Activated CD4-positive, alpha-beta T cell treated with anti-CD3 and anti-CD28 coated beads, Interleukin-2, amount 10 ng/mL, durations not matched to agents 24 days and 14 days (primary cell): ENCODE data around the gene SHTN1. TPM values are rescaled to one million over a fixed set of nuclear protein-coding genes. Genes with fewer than 3 reads are reported as not detected.

ENCODE experiments used
- DNase-seq: peaks from one replicate; pipeline ENCODE4 v3.0.0; 2022
- H3K27ac Mint-ChIP-seq: one replicate; pipeline ENCODE4 v1.8.0; 2022; ENCODE audit warnings: mild to moderate bottlenecking, mixed read lengths
- H3K27me3 Mint-ChIP-seq: one replicate; pipeline ENCODE4 v1.8.0; 2022; ENCODE audit warnings: mixed read lengths
- H3K36me3 Mint-ChIP-seq: one replicate; pipeline ENCODE4 v1.8.0; 2022; ENCODE audit warnings: low read depth, mild to moderate bottlenecking, mixed read lengths
- H3K4me1 Mint-ChIP-seq: one replicate; pipeline ENCODE4 v1.8.0; 2021; ENCODE audit warnings: mixed read lengths
- H3K4me3 Mint-ChIP-seq: one replicate; pipeline ENCODE4 v1.8.0; 2022; ENCODE audit warnings: mild to moderate bottlenecking, moderate library complexity, mixed read lengths
- H3K9me3 Mint-ChIP-seq: one replicate; pipeline ENCODE4 v1.8.0; 2021; ENCODE audit warnings: mixed read lengths
- intact Hi-C: fragments of 100-400 bp; cut with micrococcal nuclease; formaldehyde crosslinking; loops from one replicate; pipeline ENCODE4 v1.15.1; 2023
- total RNA-seq: library from RNA; stranded (reverse); gene quantifications from 2 replicates; pipeline ENCODE4 v1.2.3, GENCODE V29; 2022

The SHTN1 gene
- total RNA-seq, 1 donor from 2014 or later: 0.05 TPM

DNA sequence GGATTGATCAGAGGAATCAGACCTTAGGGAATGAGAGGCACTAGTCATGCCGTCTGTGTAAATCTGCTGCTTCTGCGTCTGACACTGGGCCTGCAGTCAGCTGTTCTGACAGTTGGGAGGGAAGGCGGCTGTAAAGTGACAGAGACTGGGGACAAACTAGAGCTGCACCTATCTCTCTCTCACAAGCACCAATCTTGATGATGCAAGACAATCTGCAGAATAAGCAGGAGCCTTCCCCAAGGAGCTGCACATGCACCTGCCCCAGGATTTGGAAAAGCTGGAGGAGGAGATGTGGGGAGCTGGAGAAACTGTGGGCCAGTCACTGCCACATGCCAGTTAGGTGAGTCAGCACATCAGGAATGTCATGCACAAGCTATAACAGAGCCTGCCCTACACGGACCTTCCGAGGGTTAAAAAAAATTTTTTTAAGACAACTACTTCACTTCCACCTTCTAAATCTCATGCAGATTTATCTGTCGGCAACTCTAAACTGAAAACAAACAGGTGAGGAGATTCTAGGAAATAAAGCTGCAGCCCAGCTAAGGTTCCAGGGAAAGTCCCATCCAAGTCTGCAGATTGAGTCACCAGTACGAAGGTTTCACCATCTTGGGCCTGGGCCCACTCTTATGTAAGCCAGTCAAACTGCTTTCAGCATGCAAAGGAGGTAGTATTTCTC is 116.5 kb downstream of the SHTN1 start:
- H3K36me3 Mint-ChIP-seq: no peaks in the 10 kb centered on the region
- H3K27me3 Mint-ChIP-seq: peaks cover 17% of the 10 kb centered on the region
- intact Hi-C loops: no loop called here
- no peak for DNase-seq
- H3K4me3 Mint-ChIP-seq: no peak overlapping the region
- H3K27ac Mint-ChIP-seq: no peak overlapping the region
- no peaks in the 10 kb centered on the region for H3K4me1 Mint-ChIP-seq
- H3K9me3 Mint-ChIP-seq: no peaks in the 10 kb centered on the region

- Mint-ChIP-seq H3K27me3 (peaks cover 8% of the 10 kb centered on the region), H3K36me3 (no peaks in the 10 kb centered on the region), H3K9me3 (no peaks in the 10 kb centered on the region), H3K27ac (no peak overlapping the region), H3K4me1 (no peaks in the 10 kb centered on the region), H3K4me3 (no peak overlapping the region)
- DNase-seq: no peak
- intact Hi-C loops: no loop called here
These were observed 118.2 kb downstream of the SHTN1 start for GRCh38 chr10:116886772-116887171.

DNA sequence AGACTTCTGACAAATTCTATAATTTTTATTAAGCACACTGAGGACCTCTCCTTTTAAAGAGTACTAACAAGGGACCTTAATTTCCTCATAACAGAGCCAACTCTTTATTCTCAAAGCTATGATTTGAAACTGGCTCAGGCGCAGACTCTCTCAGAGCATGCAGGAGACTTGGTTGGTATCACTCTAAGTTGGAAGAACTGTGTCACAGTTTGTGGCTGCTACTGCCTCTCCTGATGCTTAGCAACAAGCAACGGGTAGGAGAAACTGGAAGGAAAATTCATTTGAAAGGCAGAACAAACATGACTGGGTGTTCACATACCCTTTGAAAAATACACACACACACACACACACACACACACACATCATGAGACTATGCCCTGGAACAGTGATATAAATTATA is 122.3 kb downstream of the SHTN1 start:
- Mint-ChIP-seq H3K4me1 (no peaks in the 10 kb centered on the region), H3K27me3 (peaks cover 2% of the 10 kb centered on the region), H3K36me3 (no peaks in the 10 kb centered on the region), H3K4me3 (no peak overlapping the region), H3K27ac (no peak overlapping the region), H3K9me3 (no peaks in the 10 kb centered on the region)
- no peak for DNase-seq
- intact Hi-C loops: no loop called here

DNA sequence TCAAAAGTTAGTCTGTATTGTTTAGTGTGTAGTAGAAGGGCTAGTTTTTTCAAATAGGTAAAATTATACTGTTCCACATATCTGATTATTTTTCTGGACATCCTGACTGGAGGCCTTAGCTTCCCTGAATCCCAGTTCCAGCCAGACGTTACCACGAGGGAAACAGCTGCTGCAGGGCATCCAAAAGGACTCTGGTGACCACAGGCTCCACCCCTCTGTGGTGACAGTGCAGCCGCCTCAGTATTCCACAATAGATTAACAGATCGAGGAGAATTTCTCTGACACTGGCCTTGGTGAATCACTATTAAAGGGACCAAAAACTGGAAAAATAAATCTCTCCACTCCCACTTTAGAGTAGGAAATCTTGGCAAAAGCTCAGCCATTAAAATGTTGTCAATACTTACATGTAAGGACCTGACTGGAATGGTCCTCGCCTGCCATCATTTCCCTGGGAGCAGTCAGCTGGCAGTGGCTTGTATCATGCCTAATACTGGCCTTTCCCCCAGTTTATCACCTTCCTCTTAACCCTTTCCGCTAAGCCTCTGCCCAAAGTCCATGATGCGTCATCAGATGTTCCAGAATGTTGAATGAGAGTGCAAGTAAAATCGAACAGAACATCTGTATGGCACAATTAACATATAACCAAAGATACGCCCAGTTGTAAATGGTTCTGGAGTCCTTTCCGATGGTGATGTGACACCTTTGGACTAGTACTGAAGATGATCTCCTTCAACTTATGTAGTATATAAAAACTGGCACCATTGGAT is 124.1 kb downstream of the SHTN1 start:
- no peaks in the 10 kb centered on the region for H3K4me1 Mint-ChIP-seq

DNA sequence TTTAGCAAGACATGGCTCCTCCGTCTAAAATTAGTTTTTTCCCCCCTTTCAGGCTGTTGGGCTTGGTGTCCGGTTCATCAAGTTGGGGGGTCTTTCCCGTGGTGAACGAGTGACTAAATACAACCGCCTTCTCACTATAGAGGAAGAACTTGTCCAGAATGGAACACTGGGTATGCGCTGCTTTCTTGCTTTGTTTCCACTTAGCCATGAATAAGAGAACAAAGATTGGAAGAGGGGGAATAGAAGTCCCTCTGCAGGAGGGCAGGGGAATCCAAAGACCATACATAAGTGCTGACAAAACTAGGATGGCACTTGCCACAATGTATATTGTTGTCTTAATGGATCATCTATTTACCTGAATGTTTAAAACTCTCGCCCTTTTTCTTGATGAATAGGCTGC is 125.2 kb downstream of the SHTN1 start:
- Mint-ChIP-seq H3K27me3 (peaks cover 2% of the 10 kb centered on the region), H3K36me3 (no peaks in the 10 kb centered on the region), H3K4me1 (no peaks in the 10 kb centered on the region)

More for the DNA sequence above, 124.1 kb downstream of the SHTN1 start:
- intact Hi-C loops: no loop called here
- peaks cover 2% of the 10 kb centered on the region for H3K27me3 Mint-ChIP-seq
- H3K36me3 Mint-ChIP-seq: no peaks in the 10 kb centered on the region
- no peak for DNase-seq
- H3K9me3 Mint-ChIP-seq: no peaks in the 10 kb centered on the region
- no peak overlapping the region for H3K27ac Mint-ChIP-seq
- no peak overlapping the region for H3K4me3 Mint-ChIP-seq

GRCh38 chr10:116878123-116878522 is 126.9 kb downstream of the SHTN1 start:
- no peaks in the 10 kb centered on the region for H3K9me3 Mint-ChIP-seq
- intact Hi-C loops: no loop called here
- H3K4me1 Mint-ChIP-seq: no peaks in the 10 kb centered on the region
- no peak for DNase-seq
- H3K27ac Mint-ChIP-seq: no peak overlapping the region
- no peaks in the 10 kb centered on the region for H3K27me3 Mint-ChIP-seq
- no peaks in the 10 kb centered on the region for H3K36me3 Mint-ChIP-seq
- H3K4me3 Mint-ChIP-seq: no peak overlapping the region

More for the DNA sequence above, 125.2 kb downstream of the SHTN1 start:
- Mint-ChIP-seq H3K9me3 (no peaks in the 10 kb centered on the region), H3K27ac (no peak overlapping the region), H3K4me3 (no peak overlapping the region)
- DNase-seq: no peak
- intact Hi-C loops: no loop called here

GRCh38 chr10:116877391-116877790 is 127.6 kb downstream of the SHTN1 start:
- DNase-seq: no peak
- Mint-ChIP-seq H3K27ac (no peak overlapping the region), H3K4me1 (no peaks in the 10 kb centered on the region), H3K4me3 (no peak overlapping the region), H3K9me3 (no peaks in the 10 kb centered on the region), H3K27me3 (peaks cover 2% of the 10 kb centered on the region), H3K36me3 (no peaks in the 10 kb centered on the region)
- intact Hi-C loops: no loop called here

DNA sequence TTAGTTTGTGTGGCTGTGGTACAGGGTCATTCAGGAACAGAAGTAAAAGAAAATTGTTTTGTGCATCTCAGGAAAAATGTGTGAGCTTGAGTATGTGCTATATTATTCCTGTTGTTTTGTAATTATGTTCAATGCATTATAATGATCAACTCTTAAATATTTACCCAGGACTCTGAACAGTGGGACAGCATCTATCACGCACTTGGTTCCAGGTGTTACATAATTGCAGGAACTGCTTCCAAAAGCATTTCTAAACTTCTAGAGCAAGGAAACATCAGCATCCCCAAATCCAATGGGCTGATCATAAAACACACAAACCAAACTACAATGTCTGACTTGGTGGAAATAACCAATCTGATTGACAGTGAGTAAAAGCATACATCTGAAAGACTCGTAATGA is 129.1 kb downstream of the SHTN1 start:
- Mint-ChIP-seq H3K4me1 (no peaks in the 10 kb centered on the region), H3K36me3 (no peaks in the 10 kb centered on the region), H3K4me3 (no peak overlapping the region), H3K27ac (no peak overlapping the region), H3K27me3 (peaks cover 2% of the 10 kb centered on the region), H3K9me3 (no peaks in the 10 kb centered on the region)
- no peak for DNase-seq
- intact Hi-C loops: no loop called here

- H3K4me1 Mint-ChIP-seq: no peaks in the 10 kb centered on the region
- peaks cover 2% of the 10 kb centered on the region for H3K27me3 Mint-ChIP-seq
- intact Hi-C loops: no loop called here
- H3K4me3 Mint-ChIP-seq: no peak overlapping the region
- H3K36me3 Mint-ChIP-seq: no peaks in the 10 kb centered on the region
- H3K27ac Mint-ChIP-seq: no peak overlapping the region
- H3K9me3 Mint-ChIP-seq: no peaks in the 10 kb centered on the region
- no peak for DNase-seq
These were observed 131.9 kb downstream of the SHTN1 start for GRCh38 chr10:116873134-116873533.

GRCh38 chr10:116870949-116871348 is 134.0 kb downstream of the SHTN1 start:
- peaks cover 2% of the 10 kb centered on the region for H3K27me3 Mint-ChIP-seq

DNA sequence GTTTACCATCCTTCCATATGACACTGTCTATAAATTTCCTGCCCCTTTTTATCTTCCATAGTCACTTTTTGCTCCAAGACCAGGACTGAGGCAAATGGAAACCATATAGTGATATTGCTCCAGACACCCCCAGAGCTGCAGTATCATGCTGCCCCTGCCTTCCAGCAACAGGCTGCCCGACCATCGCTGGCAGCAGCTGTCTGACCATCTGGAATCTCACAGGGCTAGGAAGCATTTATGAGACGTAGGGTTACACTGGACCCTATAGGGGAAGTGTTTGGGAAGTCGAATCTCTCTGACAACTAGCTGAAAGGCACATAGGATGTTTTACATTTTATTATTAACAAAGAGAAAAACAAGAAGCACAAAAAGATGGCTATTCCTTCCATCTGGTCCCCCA is 136.3 kb downstream of the SHTN1 start:
- intact Hi-C loops: no loop called here
- H3K36me3 Mint-ChIP-seq: no peaks in the 10 kb centered on the region
- no peaks in the 10 kb centered on the region for H3K9me3 Mint-ChIP-seq
- no peak overlapping the region for H3K27ac Mint-ChIP-seq
- H3K27me3 Mint-ChIP-seq: peaks cover 2% of the 10 kb centered on the region
- DNase-seq: no peak
- no peak overlapping the region for H3K4me3 Mint-ChIP-seq
- no peaks in the 10 kb centered on the region for H3K4me1 Mint-ChIP-seq

More at GRCh38 chr10:116870949-116871348, 134.0 kb downstream of the SHTN1 start:
- H3K4me3 Mint-ChIP-seq: no peak overlapping the region
- intact Hi-C loops: no loop called here
- no peaks in the 10 kb centered on the region for H3K4me1 Mint-ChIP-seq
- H3K36me3 Mint-ChIP-seq: no peaks in the 10 kb centered on the region
- H3K27ac Mint-ChIP-seq: no peak overlapping the region
- H3K9me3 Mint-ChIP-seq: no peaks in the 10 kb centered on the region
- no peak for DNase-seq

DNA sequence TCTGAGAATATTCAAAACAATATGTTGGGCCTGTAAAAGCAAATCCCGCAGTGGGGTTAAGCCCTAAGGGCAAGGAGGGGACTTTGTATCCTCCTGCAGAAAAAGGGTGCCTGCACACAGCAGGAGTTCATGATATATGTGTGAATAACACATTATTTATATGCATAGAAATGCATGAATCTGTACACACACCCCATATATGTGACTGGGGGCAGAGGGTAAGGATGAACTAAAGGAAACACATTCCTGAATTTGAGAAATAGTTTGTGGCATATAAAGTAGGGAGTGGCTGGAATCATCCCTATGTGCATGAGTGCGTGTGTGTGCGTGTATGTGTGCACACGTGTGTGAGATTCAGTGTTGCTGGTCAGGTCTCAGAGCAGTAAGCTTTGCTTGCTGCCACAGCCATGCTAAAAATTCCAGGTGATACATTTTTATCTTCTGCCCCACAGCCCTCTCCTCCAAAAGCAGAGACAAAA is 136.8 kb downstream of the SHTN1 start:
- DNase-seq: no peak
- H3K27ac Mint-ChIP-seq: no peak overlapping the region
- no peaks in the 10 kb centered on the region for H3K36me3 Mint-ChIP-seq
- intact Hi-C loops: no loop called here
- H3K4me1 Mint-ChIP-seq: no peaks in the 10 kb centered on the region
- H3K9me3 Mint-ChIP-seq: no peaks in the 10 kb centered on the region
- H3K27me3 Mint-ChIP-seq: peaks cover 2% of the 10 kb centered on the region
- no peak overlapping the region for H3K4me3 Mint-ChIP-seq

GRCh38 chr10:116866987-116867595 is 137.9 kb downstream of the SHTN1 start:
- no peaks in the 10 kb centered on the region for H3K9me3 Mint-ChIP-seq
- intact Hi-C loops: no loop called here
- no peak overlapping the region for H3K27ac Mint-ChIP-seq
- no peaks in the 10 kb centered on the region for H3K36me3 Mint-ChIP-seq
- no peak for DNase-seq
- no peak overlapping the region for H3K4me3 Mint-ChIP-seq
- H3K27me3 Mint-ChIP-seq: no peaks in the 10 kb centered on the region
- H3K4me1 Mint-ChIP-seq: no peaks in the 10 kb centered on the region

GRCh38 chr10:116866066-116866465 is 138.9 kb downstream of the SHTN1 start:
- H3K9me3 Mint-ChIP-seq: no peaks in the 10 kb centered on the region
- H3K4me1 Mint-ChIP-seq: no peaks in the 10 kb centered on the region
- H3K36me3 Mint-ChIP-seq: no peaks in the 10 kb centered on the region
- H3K27ac Mint-ChIP-seq: no peak overlapping the region
- H3K4me3 Mint-ChIP-seq: no peak overlapping the region
- no peaks in the 10 kb centered on the region for H3K27me3 Mint-ChIP-seq
- no peak for DNase-seq
- intact Hi-C loops: no loop called here
